Activated naive CD4-positive, alpha-beta T cell treated with anti-CD3 and anti-CD28 coated beads, Interleukin-2, amount 10 ng/mL, durations not matched to agents 7 days and 5 days (primary cell): ENCODE measurements around the gene METTL4.

Experiments used
- CTCF ChIA-PET: fragments of 350-600 bp; sonication (Branson Sonifier 250); formaldehyde crosslinking; loops from one replicate; lab custom pipeline; 2021; ENCODE audit warnings: antibody characterized with exemption; lab: Charles Lee
- DNase-seq: peaks from one replicate; pipeline ENCODE4 v3.0.0-alpha.2; 2020
- H3K27ac Mint-ChIP-seq: one replicate; pipeline ENCODE4 v1.8.0; 2021; ENCODE audit warnings: mild to moderate bottlenecking, moderate library complexity, mixed read lengths
- H3K27me3 Mint-ChIP-seq: one replicate; pipeline ENCODE4 v1.8.0; 2021; ENCODE audit warnings: mild to moderate bottlenecking, mixed read lengths
- H3K36me3 Mint-ChIP-seq: one replicate; pipeline ENCODE4 v1.8.0; 2021; ENCODE audit warnings: mixed read lengths
- H3K4me1 Mint-ChIP-seq: one replicate; pipeline ENCODE4 v1.8.0; 2021; ENCODE audit warnings: mixed read lengths
- H3K4me3 Mint-ChIP-seq: one replicate; pipeline ENCODE4 v1.8.0; 2021; ENCODE audit warnings: mild to moderate bottlenecking, moderate library complexity, mixed read lengths
- H3K9me3 Mint-ChIP-seq: one replicate; pipeline ENCODE4 v1.8.0; 2021; ENCODE audit warnings: mixed read lengths

Gene METTL4

DNA sequence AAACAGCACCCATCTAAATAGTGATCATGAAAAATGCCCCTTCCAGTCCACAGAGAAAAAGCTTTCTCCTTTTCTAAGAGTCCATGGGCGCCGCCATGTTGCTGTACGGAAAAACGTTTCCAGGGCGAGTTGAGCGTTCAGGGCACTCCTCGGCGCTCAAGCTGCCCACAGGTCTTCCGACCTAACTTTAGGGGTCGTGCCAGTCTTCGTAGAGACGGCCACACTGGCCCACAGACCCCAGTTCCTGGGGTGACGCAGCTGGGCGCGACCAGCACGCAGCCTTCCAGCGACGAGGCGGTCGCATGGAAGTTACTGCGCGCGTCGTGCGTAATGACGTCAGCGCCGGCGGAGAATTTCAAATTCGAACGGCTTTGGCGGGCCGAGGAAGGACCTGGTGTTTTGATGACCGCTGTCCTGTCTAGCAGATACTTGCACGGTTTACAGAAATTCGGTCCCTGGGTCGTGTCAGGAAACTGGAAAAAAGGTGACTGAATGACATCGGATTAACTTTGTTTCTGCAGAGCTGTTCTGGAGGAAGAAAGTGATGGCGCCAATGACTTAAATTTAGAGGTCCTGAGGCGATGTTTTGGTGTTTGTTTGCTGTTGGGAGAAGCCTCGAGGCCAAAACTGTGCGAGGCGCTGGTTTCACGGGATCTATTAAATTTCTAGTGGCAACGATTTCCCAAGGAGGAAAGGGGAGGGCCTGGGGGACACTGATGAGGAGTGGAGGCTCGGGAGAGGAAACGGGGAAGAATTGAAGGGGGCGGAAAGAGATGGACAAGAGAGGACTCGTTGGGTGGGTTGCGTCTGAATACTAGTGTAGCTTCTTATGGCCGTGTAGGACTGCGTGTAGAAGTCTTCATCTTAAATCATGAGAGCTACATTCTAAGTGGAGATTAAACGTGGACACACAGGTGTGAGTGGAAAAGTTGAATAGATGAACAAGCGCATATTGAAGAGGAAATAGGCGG lies at the start of gene METTL4, which contains the start of gene NDC80:
METTL4 (minus strand) TSS at position 306 of the 971 bp plus-strand sequence. CDS start 4,289 bp downstream, outside the sequence.
NDC80 (plus strand) TSS at position 358 of the 971 bp plus-strand sequence. CDS start 1,429 bp downstream, outside the sequence.
- H3K9me3 Mint-ChIP-seq = no peaks in the 10 kb centered on the region
- peak within 1 kb of the TSS; percentile 95 for H3K4me3 Mint-ChIP-seq
- H3K4me1 Mint-ChIP-seq = peaks cover 66% of the 10 kb centered on the region
- CTCF ChIA-PET = interaction anchor here (2.0 kb wide), 1 partner anchor 24 kb away, joined by 7 read pairs; no protein-coding TSS in a partner anchor
- peak within 1 kb of the TSS; percentile 97 for H3K27ac Mint-ChIP-seq
- peaks cover 49% of the 10 kb centered on the region for H3K36me3 Mint-ChIP-seq
- peak; percentile 88 for DNase-seq
- H3K27me3 Mint-ChIP-seq = no peaks in the 10 kb centered on the region

DNA sequence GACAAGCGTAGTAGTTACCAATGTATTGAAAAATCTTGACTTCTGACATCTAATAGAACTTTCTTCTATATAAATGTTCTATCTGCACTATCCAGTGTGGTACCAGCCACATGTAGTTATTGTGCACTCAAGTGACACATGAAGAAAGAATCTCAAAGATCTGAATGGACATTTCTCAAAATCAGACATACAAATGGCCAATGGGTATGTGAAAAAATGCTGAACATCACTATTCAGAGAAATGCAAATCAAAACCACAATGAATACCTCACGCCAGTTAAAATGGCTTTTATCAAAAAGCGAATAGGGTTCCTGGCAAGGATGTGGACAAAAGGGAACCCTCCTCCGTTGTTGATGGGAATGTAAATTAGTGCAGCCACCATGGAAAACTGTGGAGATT lies 46.7 kb upstream of the METTL4 start:
- H3K4me1 Mint-ChIP-seq = no peaks in the 10 kb centered on the region
- peaks cover 43% of the 10 kb centered on the region for H3K36me3 Mint-ChIP-seq
- CTCF ChIA-PET = no interaction called here
- H3K9me3 Mint-ChIP-seq = no peaks in the 10 kb centered on the region
- H3K27me3 Mint-ChIP-seq = peaks cover 3% of the 10 kb centered on the region
- DNase-seq = no peak
- H3K4me3 Mint-ChIP-seq = no peak overlapping the region
- no peak overlapping the region for H3K27ac Mint-ChIP-seq

GRCh38 chr18:2617401-2617998 lies 46.2 kb upstream of the METTL4 start:
- Mint-ChIP-seq H3K27me3 (peaks cover 3% of the 10 kb centered on the region), H3K9me3 (no peaks in the 10 kb centered on the region), H3K4me1 (peaks cover 2% of the 10 kb centered on the region), H3K36me3 (peaks cover 48% of the 10 kb centered on the region), H3K4me3 (no peak overlapping the region), H3K27ac (no peak overlapping the region)
- no peak for DNase-seq
- CTCF ChIA-PET = no interaction called here

DNA sequence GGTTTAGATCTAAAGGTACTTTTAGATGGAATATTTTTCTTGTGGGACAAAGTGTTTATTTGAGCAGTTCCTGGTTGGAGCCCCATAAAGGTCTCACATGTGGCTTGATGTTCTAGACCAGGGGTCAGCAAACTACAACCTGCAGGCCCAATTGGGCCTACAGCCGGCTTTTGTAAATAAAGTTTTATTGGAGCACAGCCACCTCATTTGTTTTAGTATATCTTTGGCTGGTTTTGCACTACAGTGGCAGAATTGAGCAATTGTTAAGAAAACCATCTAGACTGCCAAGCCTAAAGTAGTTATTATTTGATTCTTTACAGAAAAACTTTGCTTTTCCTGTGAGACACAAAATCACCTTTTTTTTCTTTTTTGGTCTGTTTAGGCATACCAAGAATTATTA lies 41.7 kb upstream of the METTL4 start:
- CTCF ChIA-PET = no interaction called here
- Mint-ChIP-seq H3K36me3 (peaks cover 79% of the 10 kb centered on the region), H3K4me3 (no peak overlapping the region), H3K27ac (peak overlapping the region; percentile 62), H3K9me3 (no peaks in the 10 kb centered on the region), H3K4me1 (peaks cover 23% of the 10 kb centered on the region), H3K27me3 (no peaks in the 10 kb centered on the region)
- DNase-seq = no peak

- Mint-ChIP-seq H3K27ac (no peak overlapping the region), H3K4me1 (peaks cover 39% of the 10 kb centered on the region), H3K27me3 (no peaks in the 10 kb centered on the region), H3K4me3 (no peak overlapping the region), H3K36me3 (peaks cover 71% of the 10 kb centered on the region), H3K9me3 (no peaks in the 10 kb centered on the region)
- CTCF ChIA-PET = no interaction called here
- DNase-seq = no peak
These were observed 39.2 kb upstream of the METTL4 start for GRCh38 chr18:2610549-2610948.

GRCh38 chr18:2609604-2610003 lies 38.3 kb upstream of the METTL4 start:
- Mint-ChIP-seq H3K4me1 (peaks cover 48% of the 10 kb centered on the region), H3K36me3 (peaks cover 68% of the 10 kb centered on the region), H3K27ac (peak overlapping the region; percentile 58), H3K27me3 (no peaks in the 10 kb centered on the region), H3K9me3 (no peaks in the 10 kb centered on the region), H3K4me3 (no peak overlapping the region)
- CTCF ChIA-PET = no interaction called here
- no peak for DNase-seq

GRCh38 chr18:2606335-2606734 lies 35.0 kb upstream of the METTL4 start:
- H3K9me3 Mint-ChIP-seq = no peaks in the 10 kb centered on the region
- no peaks in the 10 kb centered on the region for H3K27me3 Mint-ChIP-seq
- H3K4me3 Mint-ChIP-seq = peak overlapping the region; percentile 50

DNA sequence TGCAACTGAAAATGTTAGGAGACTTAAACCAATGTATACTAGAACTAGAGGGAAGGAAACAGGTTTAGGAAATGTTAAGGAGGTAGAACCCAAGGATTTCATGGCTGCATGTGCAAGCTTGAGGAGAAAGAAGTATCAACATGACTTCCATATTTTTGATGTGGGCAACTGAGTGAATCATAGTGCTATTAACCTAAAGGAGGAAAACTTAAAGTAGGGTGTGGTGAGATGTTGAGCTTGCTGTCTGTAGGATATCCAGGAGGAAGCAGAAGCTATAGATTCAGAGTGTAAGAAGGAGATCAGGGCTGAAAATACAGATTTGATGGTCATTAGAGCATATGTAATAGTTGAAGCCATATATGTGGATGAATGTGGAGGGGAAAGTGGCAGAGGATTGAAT lies 31.5 kb upstream of the METTL4 start:
- Mint-ChIP-seq H3K36me3 (peaks cover 64% of the 10 kb centered on the region), H3K27me3 (no peaks in the 10 kb centered on the region), H3K9me3 (no peaks in the 10 kb centered on the region), H3K27ac (no peak overlapping the region), H3K4me1 (peaks cover 58% of the 10 kb centered on the region), H3K4me3 (no peak overlapping the region)
- CTCF ChIA-PET = no interaction called here
- DNase-seq = no peak

More at GRCh38 chr18:2606335-2606734, 35.0 kb upstream of the METTL4 start:
- no peak for DNase-seq
- CTCF ChIA-PET = interaction anchor here (1.9 kb wide), 2 partner anchors 21 to 31 kb away, joined by 8 to 11 read pairs; no protein-coding TSS in a partner anchor
- Mint-ChIP-seq H3K36me3 (peaks cover 63% of the 10 kb centered on the region), H3K27ac (peak overlapping the region; percentile 91), H3K4me1 (peaks cover 66% of the 10 kb centered on the region)

DNA sequence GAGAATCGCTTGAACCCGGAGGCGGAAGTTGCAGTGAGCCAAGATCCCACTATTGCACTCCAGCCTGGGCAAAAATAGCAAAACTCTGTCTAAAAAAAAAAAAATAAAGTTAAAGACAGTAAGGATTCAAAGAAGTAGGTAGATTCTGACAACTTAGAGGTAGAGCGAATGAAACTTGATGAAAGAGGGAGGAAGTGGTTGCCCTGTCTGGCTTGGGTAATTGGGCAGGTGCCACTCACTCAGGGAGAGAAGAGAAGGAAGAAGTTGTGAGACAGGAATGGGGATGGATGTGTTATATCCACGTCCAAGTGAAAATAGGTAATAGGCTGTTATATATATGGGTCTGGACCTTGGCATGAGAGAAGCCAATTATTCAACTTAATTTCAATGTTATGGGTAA lies 26.3 kb upstream of the METTL4 start:
- Mint-ChIP-seq H3K4me1 (peaks cover 49% of the 10 kb centered on the region), H3K36me3 (peaks cover 71% of the 10 kb centered on the region), H3K27ac (peak overlapping the region; percentile 68), H3K9me3 (peaks cover 3% of the 10 kb centered on the region), H3K27me3 (no peaks in the 10 kb centered on the region), H3K4me3 (no peak overlapping the region)
- CTCF ChIA-PET = no interaction called here
- peak; percentile 38 for DNase-seq

DNA sequence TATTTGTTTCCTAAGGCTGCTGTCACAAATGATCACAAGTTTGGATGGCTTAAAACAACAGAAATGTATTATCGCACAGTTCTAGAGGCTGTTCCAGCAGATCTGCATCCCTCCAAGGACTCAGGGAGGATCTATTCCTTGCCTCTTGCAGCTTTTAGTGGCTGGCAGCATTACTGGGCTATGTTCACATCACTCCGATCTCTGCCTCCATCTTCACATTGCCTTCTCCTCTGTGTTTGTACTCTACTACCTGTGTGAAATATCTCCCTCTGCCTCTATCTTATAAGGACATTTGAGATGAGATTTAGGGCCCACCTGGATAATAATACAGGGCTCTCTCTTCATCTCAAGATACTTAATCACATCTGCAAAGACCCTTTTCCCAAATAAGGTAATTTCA lies 19.0 kb upstream of the METTL4 start:
- Mint-ChIP-seq H3K27ac (peak overlapping the region; percentile 92), H3K36me3 (peaks cover 68% of the 10 kb centered on the region), H3K4me3 (peak overlapping the region; percentile 43), H3K27me3 (no peaks in the 10 kb centered on the region), H3K9me3 (no peaks in the 10 kb centered on the region), H3K4me1 (peaks cover 65% of the 10 kb centered on the region)
- DNase-seq = no peak
- CTCF ChIA-PET = no interaction called here

DNA sequence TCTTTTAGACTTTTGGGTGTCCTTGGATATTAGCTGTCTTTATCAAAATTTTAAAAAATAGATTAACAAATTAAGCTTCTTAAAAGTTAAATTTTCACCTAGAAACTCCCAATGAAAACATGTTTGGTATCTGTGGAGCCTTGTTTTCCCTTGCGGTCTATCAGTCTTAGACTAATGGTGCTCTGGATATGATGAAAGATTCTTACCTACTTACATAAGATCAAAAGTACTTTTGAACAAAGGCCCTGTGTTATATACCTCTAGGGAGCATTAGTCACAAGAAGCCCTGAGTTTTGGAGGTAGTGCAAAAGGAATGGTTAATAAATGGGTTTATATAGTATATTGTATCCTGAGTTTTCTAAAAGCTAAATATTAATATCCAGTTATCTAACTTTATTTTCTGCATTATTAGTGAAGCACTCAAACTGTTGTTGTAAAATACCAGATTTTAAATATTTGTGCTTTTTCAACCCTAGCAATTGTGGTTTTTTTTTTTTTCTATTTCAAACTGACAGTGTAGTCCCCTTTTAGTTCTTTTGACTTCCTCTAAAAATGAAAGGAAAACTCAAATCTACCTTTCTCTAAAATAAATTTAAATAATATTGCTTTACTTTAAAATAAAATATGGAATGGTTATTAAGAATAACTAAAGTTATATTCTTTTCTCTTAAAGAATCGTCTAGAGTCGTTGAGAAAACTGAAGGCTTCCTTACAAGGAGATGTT lies 18.2 kb upstream of the METTL4 start:
- Mint-ChIP-seq H3K4me3 (peak overlapping the region; percentile 48), H3K36me3 (peaks cover 68% of the 10 kb centered on the region), H3K27me3 (no peaks in the 10 kb centered on the region), H3K4me1 (peaks cover 65% of the 10 kb centered on the region), H3K9me3 (no peaks in the 10 kb centered on the region), H3K27ac (peak overlapping the region; percentile 92)
- no peak for DNase-seq
- CTCF ChIA-PET = interaction anchor here (0.6 to 1.5 kb wide), 3 partner anchors 15 to 83 kb away, joined by 3 to 9 read pairs (median 3); no protein-coding TSS in a partner anchor

- DNase-seq = no peak
- H3K27me3 Mint-ChIP-seq = no peaks in the 10 kb centered on the region
- H3K27ac Mint-ChIP-seq = peak overlapping the region; percentile 92
These were observed 17.5 kb upstream of the METTL4 start for GRCh38 chr18:2588666-2589344.

GRCh38 chr18:2587788-2588187 lies 16.5 kb upstream of the METTL4 start:
- Mint-ChIP-seq H3K4me1 (peaks cover 57% of the 10 kb centered on the region), H3K9me3 (no peaks in the 10 kb centered on the region), H3K36me3 (peaks cover 63% of the 10 kb centered on the region), H3K4me3 (no peak overlapping the region), H3K27ac (peak overlapping the region; percentile 92), H3K27me3 (no peaks in the 10 kb centered on the region)
- DNase-seq = no peak
- CTCF ChIA-PET = interaction anchor here (1.2 kb wide), 1 partner anchor 130 kb away, joined by 3 read pairs; no protein-coding TSS in a partner anchor

More at GRCh38 chr18:2588666-2589344, 17.5 kb upstream of the METTL4 start:
- H3K36me3 Mint-ChIP-seq = peaks cover 63% of the 10 kb centered on the region
- H3K4me1 Mint-ChIP-seq = peaks cover 58% of the 10 kb centered on the region
- H3K4me3 Mint-ChIP-seq = peak overlapping the region; percentile 48
- no peaks in the 10 kb centered on the region for H3K9me3 Mint-ChIP-seq
- CTCF ChIA-PET = interaction anchor here (0.6 to 1.5 kb wide), 3 partner anchors 15 to 82 kb away, joined by 3 to 9 read pairs (median 3); no protein-coding TSS in a partner anchor
